Measurements from ENCODE around the gene PIGU.
"Not testable (repeated sequence)": the region's sequence is repeated elsewhere in the genome, so short reads cannot be mapped to it uniquely, and the experiment has no call there.

PIGU gene

GRCh38 chr20:34719242-34720017, 42.5 kb upstream of the PIGU start:
- H2AFZ ChIP-seq (ENCODE audit: low read depth, low read length); H3K4me1 ChIP-seq (ENCODE audit: control insufficient read depth, insufficient read depth, low read depth, low read length); H3K4me3 ChIP-seq (ENCODE audit: insufficient read depth in 1 of 2, low read depth in 1 of 2, low read length in 2 of 2); H2BK5ac ChIP-seq (ENCODE audit: low read depth, low read length, poor library complexity, severe bottlenecking); H2BK15ac ChIP-seq (ENCODE audit: low read depth, poor library complexity, severe bottlenecking); H4K91ac ChIP-seq (ENCODE audit: low read length); H3K18ac ChIP-seq (ENCODE audit: low read depth in 1 of 2, low read length in 2 of 2); H2BK12ac ChIP-seq (ENCODE audit: low read length in 2 of 2); H3K27ac ChIP-seq (ENCODE audit: low read length, poor library complexity, severe bottlenecking); H3K27me3 ChIP-seq (ENCODE audit: control insufficient read depth in 1 of 2, insufficient read depth in 1 of 2, low read length in 2 of 2); H3K79me1 ChIP-seq (replicated peaks; ENCODE audit: low read length, poor library complexity, severe bottlenecking); H3K9me3 ChIP-seq (ENCODE audit: control insufficient read depth, low read length); H3K4ac ChIP-seq (ENCODE audit: low read depth in 1 of 2, low read length in 2 of 2); H3K14ac ChIP-seq (ENCODE audit: low read length in 2 of 2); H4K8ac ChIP-seq (ENCODE audit: low read length); H3K23ac ChIP-seq (ENCODE audit: low read length in 2 of 2); H3K4me2 ChIP-seq (ENCODE audit: low read length, poor library complexity, severe bottlenecking); DNase-seq; H2BK120ac ChIP-seq (ENCODE audit: low read depth, low read length); H3K9ac ChIP-seq (ENCODE audit: low read length); H2AK5ac ChIP-seq (ENCODE audit: low read length, severe bottlenecking): not testable (repeated sequence)
- WGBS = 94% methylated on average over 9 of the region's 13 CpGs
- peaks cover 33 to 50% of the 10 kb centered on the region in 2 experiments for H3K36me3 ChIP-seq (ENCODE audit: control insufficient read depth in 1 of 2, insufficient read depth in 2 of 2, low read depth in 1 of 2, low read length in 2 of 2)

- Histone ChIP-seq H2BK12ac (ENCODE audit: low read length in 2 of 2) (no peak overlapping the region), H2BK15ac (ENCODE audit: low read depth, poor library complexity, severe bottlenecking) (no peak overlapping the region), H3K4me2 (ENCODE audit: low read length, poor library complexity, severe bottlenecking) (no peak overlapping the region), H3K79me1 (replicated peaks; ENCODE audit: low read length, poor library complexity, severe bottlenecking) (peaks cover 7% of the 10 kb centered on the region), H2BK5ac (ENCODE audit: low read depth, low read length, poor library complexity, severe bottlenecking) (no peak overlapping the region), H3K36me3 (ENCODE audit: control insufficient read depth in 1 of 2, insufficient read depth in 2 of 2, low read depth in 1 of 2, low read length in 2 of 2) (peaks cover 28 to 44% of the 10 kb centered on the region in 2 experiments), H3K4me1 (ENCODE audit: control insufficient read depth, insufficient read depth, low read depth, low read length) (peaks cover 13% of the 10 kb centered on the region), H2AFZ (ENCODE audit: low read depth, low read length) (no peak overlapping the region), H3K9ac (ENCODE audit: low read length) (no peak overlapping the region), H4K91ac (ENCODE audit: low read length) (no peak overlapping the region), H4K8ac (ENCODE audit: low read length) (no peak overlapping the region), H3K18ac (ENCODE audit: low read depth in 1 of 2, low read length in 2 of 2) (no peak overlapping the region), H3K4ac (ENCODE audit: low read depth in 1 of 2, low read length in 2 of 2) (no peak overlapping the region), H3K14ac (ENCODE audit: low read length in 2 of 2) (no peak overlapping the region), H3K27me3 (ENCODE audit: control insufficient read depth in 1 of 2, insufficient read depth in 1 of 2, low read length in 2 of 2) (no peaks in the 10 kb centered on the region), H3K27ac (ENCODE audit: low read length, poor library complexity, severe bottlenecking) (no peak overlapping the region), H2AK5ac (ENCODE audit: low read length, severe bottlenecking) (no peak overlapping the region), H3K23ac (ENCODE audit: low read length in 2 of 2) (no peak overlapping the region), H2BK120ac (ENCODE audit: low read depth, low read length) (no peak overlapping the region), H3K4me3 (ENCODE audit: insufficient read depth in 1 of 2, low read depth in 1 of 2, low read length in 2 of 2) (no peak overlapping the region), H3K9me3 (ENCODE audit: control insufficient read depth, low read length) (no peaks in the 10 kb centered on the region)
- DNase-seq = no peak
- 99% methylated on average over 5 of the region's 9 CpGs for whole genome bisulfite sequencing
Measured at GRCh38 chr20:34717230-34718095, 40.6 kb upstream of the PIGU start.

DNA sequence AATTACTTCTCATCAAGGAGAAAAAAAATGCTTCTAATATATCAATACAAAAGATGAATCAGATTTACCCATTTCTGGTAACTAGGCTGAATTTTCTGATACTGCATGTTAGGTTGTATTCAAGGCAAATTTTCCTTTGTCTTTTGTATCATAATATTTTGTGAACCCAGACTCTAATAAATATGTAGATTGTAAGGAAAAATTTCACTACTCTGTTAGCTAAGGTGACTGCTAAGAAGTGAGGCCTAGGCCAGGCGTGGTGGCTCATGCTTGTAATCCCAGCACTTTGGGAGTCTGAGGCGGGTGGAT, 40.0 kb upstream of the PIGU start:
- H3K27me3 ChIP-seq (ENCODE audit: control insufficient read depth in 1 of 2, insufficient read depth in 1 of 2, low read length in 2 of 2) = no peaks in the 10 kb centered on the region
- no peaks in the 10 kb centered on the region for H3K9me3 ChIP-seq (ENCODE audit: control insufficient read depth, low read length)
- H3K36me3 ChIP-seq (ENCODE audit: control insufficient read depth in 1 of 2, insufficient read depth in 2 of 2, low read depth in 1 of 2, low read length in 2 of 2) = peaks cover 30 to 49% of the 10 kb centered on the region in 2 experiments
- no peak overlapping the region for H3K4me3 ChIP-seq (ENCODE audit: insufficient read depth in 1 of 2, low read depth in 1 of 2, low read length in 2 of 2)
- H2AFZ ChIP-seq (ENCODE audit: low read depth, low read length) = no peak overlapping the region
- no peak for DNase-seq
- H3K4ac ChIP-seq (ENCODE audit: low read depth in 1 of 2, low read length in 2 of 2) = no peak overlapping the region
- H3K18ac ChIP-seq (ENCODE audit: low read depth in 1 of 2, low read length in 2 of 2) = no peak overlapping the region
- H3K4me1 ChIP-seq (ENCODE audit: control insufficient read depth, insufficient read depth, low read depth, low read length) = peaks cover 13% of the 10 kb centered on the region
- H2BK12ac ChIP-seq (ENCODE audit: low read length in 2 of 2) = no peak overlapping the region
- no peak overlapping the region for H3K14ac ChIP-seq (ENCODE audit: low read length in 2 of 2)
- no peak overlapping the region for H2BK5ac ChIP-seq (ENCODE audit: low read depth, low read length, poor library complexity, severe bottlenecking)
- no peak overlapping the region for H2AK5ac ChIP-seq (ENCODE audit: low read length, severe bottlenecking)
- peaks cover 7% of the 10 kb centered on the region for H3K79me1 ChIP-seq (replicated peaks; ENCODE audit: low read length, poor library complexity, severe bottlenecking)
- 100% methylated on average over 2 of the region's 2 CpGs for WGBS
- no peak overlapping the region for H3K9ac ChIP-seq (ENCODE audit: low read length)
- H3K4me2 ChIP-seq (ENCODE audit: low read length, poor library complexity, severe bottlenecking) = no peak overlapping the region
- H2BK15ac ChIP-seq (ENCODE audit: low read depth, poor library complexity, severe bottlenecking) = no peak overlapping the region
- H3K27ac ChIP-seq (ENCODE audit: low read length, poor library complexity, severe bottlenecking) = no peak overlapping the region
- no peak overlapping the region for H2BK120ac ChIP-seq (ENCODE audit: low read depth, low read length)
- no peak overlapping the region for H4K91ac ChIP-seq (ENCODE audit: low read length)
- H3K23ac ChIP-seq (ENCODE audit: low read length in 2 of 2) = no peak overlapping the region
- H4K8ac ChIP-seq (ENCODE audit: low read length) = no peak overlapping the region

- H3K4me3 ChIP-seq (ENCODE audit: insufficient read depth in 1 of 2, low read depth in 1 of 2, low read length in 2 of 2) = no peak overlapping the region
- WGBS = 89% methylated on average over 4 of the region's 4 CpGs
Measured at GRCh38 chr20:34715384-34715783, 38.5 kb upstream of the PIGU start.

More at GRCh38 chr20:34715384-34715783, 38.5 kb upstream of the PIGU start:
- Histone ChIP-seq H3K14ac (ENCODE audit: low read length in 2 of 2) (no peak overlapping the region), H2BK12ac (ENCODE audit: low read length in 2 of 2) (no peak overlapping the region), H2AFZ (ENCODE audit: low read depth, low read length) (no peak overlapping the region), H3K27me3 (ENCODE audit: control insufficient read depth in 1 of 2, insufficient read depth in 1 of 2, low read length in 2 of 2) (no peaks in the 10 kb centered on the region), H4K91ac (ENCODE audit: low read length) (no peak overlapping the region), H3K9ac (ENCODE audit: low read length) (no peak overlapping the region), H3K4me1 (ENCODE audit: control insufficient read depth, insufficient read depth, low read depth, low read length) (peaks cover 17% of the 10 kb centered on the region), H4K8ac (ENCODE audit: low read length) (no peak overlapping the region), H2AK5ac (ENCODE audit: low read length, severe bottlenecking) (no peak overlapping the region), H3K4ac (ENCODE audit: low read depth in 1 of 2, low read length in 2 of 2) (no peak overlapping the region), H3K18ac (ENCODE audit: low read depth in 1 of 2, low read length in 2 of 2) (no peak overlapping the region), H3K27ac (ENCODE audit: low read length, poor library complexity, severe bottlenecking) (no peak overlapping the region), H3K9me3 (ENCODE audit: control insufficient read depth, low read length) (no peaks in the 10 kb centered on the region), H3K23ac (ENCODE audit: low read length in 2 of 2) (no peak overlapping the region), H2BK15ac (ENCODE audit: low read depth, poor library complexity, severe bottlenecking) (no peak overlapping the region), H3K79me1 (replicated peaks; ENCODE audit: low read length, poor library complexity, severe bottlenecking) (peaks cover 3% of the 10 kb centered on the region), H3K36me3 (ENCODE audit: control insufficient read depth in 1 of 2, insufficient read depth in 2 of 2, low read depth in 1 of 2, low read length in 2 of 2) (peaks cover 33 to 59% of the 10 kb centered on the region in 2 experiments), H2BK120ac (ENCODE audit: low read depth, low read length) (no peak overlapping the region), H2BK5ac (ENCODE audit: low read depth, low read length, poor library complexity, severe bottlenecking) (no peak overlapping the region), H3K4me2 (ENCODE audit: low read length, poor library complexity, severe bottlenecking) (no peak overlapping the region)
- no peak for DNase-seq
